Thoracic aorta (tissue), 2 donors: ENCODE results near the gene DAND5. TPM values are rescaled to one million over a fixed set of nuclear protein-coding genes. Genes with fewer than 3 reads are reported as not detected.

Source experiments
- ATAC-seq: fragments of 150-250 bp; one replicate; pipeline ENCODE4 v1.8.0; 2017; ENCODE audit warnings: low read depth; ENCODE audit not compliant: insufficient number of reproducible peaks, low FRiP score
- DNase-seq: peaks from one replicate; pipeline ENCODE4 v3.0.0-alpha.2; 2020; ENCODE audit warnings: low spot score
- H3K27ac ChIP-seq, 2 donors: fragments of 200-600 bp; sonication (generic); 1 replicate in 1 of 2; 2 replicates in 1 of 2; pipeline ENCODE4 v1.5.1; 2016; ENCODE audit warnings: mild to moderate bottlenecking in 2 of 2, moderate library complexity in 2 of 2
- H3K27me3 ChIP-seq: fragments of 200-600 bp; sonication (generic); replicated peaks from 2 replicates; pipeline ENCODE4 v1.6.0; 2016; ENCODE audit warnings: mild to moderate bottlenecking; ENCODE audit not compliant: insufficient read depth
- H3K36me3 ChIP-seq: fragments of 200-600 bp; sonication (generic); one replicate; pipeline ENCODE4 v1.5.1; 2016
- H3K4me1 ChIP-seq, 2 donors: fragments of 200-600 bp; sonication (generic); 1 replicate in 1 of 2; 2 replicates in 1 of 2; pipeline versions ENCODE4 v1.5.1 to v1.6.0; 2016; ENCODE audit warnings: low read depth in 2 of 2, mild to moderate bottlenecking in 1 of 2; ENCODE audit not compliant: control insufficient read depth in 1 of 2
- H3K4me3 ChIP-seq: fragments of 200-600 bp; sonication (generic); 2 replicates; pipeline ENCODE4 v1.5.1; 2016; ENCODE audit warnings: mild to moderate bottlenecking
- H3K9me3 ChIP-seq: fragments of 200-600 bp; sonication (generic); 2 replicates; pipeline ENCODE4 v1.5.1; 2016
- CTCF ChIP-seq: fragments of 200-600 bp; sonication (generic); IDR thresholded peaks from one replicate; pipeline ENCODE4 v1.5.1; 2019; ENCODE audit warnings: antibody characterized with exemption
- total RNA-seq, 2 donors: library from RNA; depleted of rRNA; stranded (reverse); fragments of >200 nt; gene quantifications; one replicate each; pipeline versions ENCODE4 v1.1.0 to v1.2.3, GENCODE V29; 2016

DAND5 gene
- total RNA-seq, 2 donors from 2014 or later: not detected

- peak; percentile 43 for DNase-seq
- TF ChIP-seq CTCF: no peak
- Histone ChIP-seq H3K4me3 (peak overlapping the region; percentile 73), H3K27ac (peak overlapping the region; percentile 97 to 99), H3K27me3 (no peaks in the 10 kb centered on the region), H3K4me1 (peaks cover 43 to 93% of the 10 kb centered on the region in 2 donors), H3K9me3 (no peaks in the 10 kb centered on the region), H3K36me3 (no peaks in the 10 kb centered on the region)
- ATAC-seq: peak; percentile 46
Measured at GRCh38 chr19:13002166-13002898, 33.0 kb downstream of the DAND5 start.

GRCh38 chr19:13003081-13003480 is 33.7 kb downstream of the DAND5 start:
- TF ChIP-seq CTCF: no peak
- no peaks in the 10 kb centered on the region for H3K27me3 ChIP-seq
- peak overlapping the region; percentile 73 for H3K4me3 ChIP-seq
- peak overlapping the region; percentile 97 to 99 for H3K27ac ChIP-seq
- H3K9me3 ChIP-seq: no peaks in the 10 kb centered on the region
- H3K36me3 ChIP-seq: no peaks in the 10 kb centered on the region
- ATAC-seq (no peak), DNase-seq (no peak)
- H3K4me1 ChIP-seq: peaks cover 44 to 93% of the 10 kb centered on the region in 2 donors

GRCh38 chr19:13004273-13004672 is 34.9 kb downstream of the DAND5 start:
- peak overlapping the region; percentile 97 to 99 for H3K27ac ChIP-seq
- no peak overlapping the region for H3K4me3 ChIP-seq
- no peaks in the 10 kb centered on the region for H3K9me3 ChIP-seq
- DNase-seq: no peak
- TF ChIP-seq CTCF: no peak
- H3K27me3 ChIP-seq: no peaks in the 10 kb centered on the region
- ATAC-seq: no peak
- peaks cover 4% of the 10 kb centered on the region for H3K36me3 ChIP-seq
- H3K4me1 ChIP-seq: peaks cover 56 to 93% of the 10 kb centered on the region in 2 donors

GRCh38 chr19:13005253-13005652 is 35.9 kb downstream of the DAND5 start:
- peaks cover 66 to 93% of the 10 kb centered on the region in 2 donors for H3K4me1 ChIP-seq
- DNase-seq: no peak
- H3K4me3 ChIP-seq: no peak overlapping the region
- peaks cover 4% of the 10 kb centered on the region for H3K36me3 ChIP-seq
- ATAC-seq: no peak
- no peaks in the 10 kb centered on the region for H3K27me3 ChIP-seq
- no peak for TF ChIP-seq CTCF
- no peaks in the 10 kb centered on the region for H3K9me3 ChIP-seq
- H3K27ac ChIP-seq: peak overlapping the region; percentile 97 to 99

- H3K9me3 ChIP-seq: no peaks in the 10 kb centered on the region
- H3K27me3 ChIP-seq: no peaks in the 10 kb centered on the region
- peak overlapping the region; percentile 97 to 99 for H3K27ac ChIP-seq
- peak overlapping the region; percentile 62 for H3K4me3 ChIP-seq
- peaks cover 4% of the 10 kb centered on the region for H3K36me3 ChIP-seq
- no peak for TF ChIP-seq CTCF
- DNase-seq (no peak), ATAC-seq (no peak)
- peaks cover 68 to 93% of the 10 kb centered on the region in 2 donors for H3K4me1 ChIP-seq
Measured at GRCh38 chr19:13005861-13006370, 36.5 kb downstream of the DAND5 start.
